Mesodermal cell (in vitro differentiated cells): ENCODE measurements around the gene AS3MT.
A peak's percentile ranks its signal among the peaks of the same experiment; 100 is the strongest.

Experiments used
- H3K27ac ChIP-seq: 2 replicates; pipeline ENCODE4 v1.7.0; 2013; ENCODE audit warnings: mild to moderate bottlenecking, low read depth, low read length, moderate library complexity; ENCODE audit not compliant: severe bottlenecking
- H3K36me3 ChIP-seq: 2 replicates; pipeline ENCODE4 v1.7.1; 2013; ENCODE audit warnings: mild to moderate bottlenecking, low read length, moderate library complexity; ENCODE audit not compliant: control insufficient read depth, insufficient read depth
- H3K4me1 ChIP-seq: one replicate; pipeline ENCODE4 v1.7.1; 2013; ENCODE audit warnings: mild to moderate bottlenecking, low read length; ENCODE audit not compliant: insufficient read depth, control insufficient read depth, poor library complexity, severe bottlenecking
- H3K4me3 ChIP-seq: 2 replicates; pipeline ENCODE4 v1.7.0; 2013; ENCODE audit warnings: low read length, control low read depth, mild to moderate bottlenecking; ENCODE audit not compliant: insufficient read depth, poor library complexity, severe bottlenecking; ENCODE audit errors: extremely low read depth
- H3K9me3 ChIP-seq: 2 replicates; pipeline ENCODE4 v1.7.1; 2013; ENCODE audit warnings: mild to moderate bottlenecking, low read length, moderate library complexity; ENCODE audit not compliant: control insufficient read depth
- WGBS, 2 experiments: methylation state at CpG; one replicate each; pipeline ENCODE4 v1.1.5; 2013; ENCODE audit warnings: missing lambda C conversion rate in 2 of 2; ENCODE audit not compliant: insufficient coverage in 2 of 2; 5-methylcytosine and 5-hydroxymethylcytosine counted together

The AS3MT gene

GRCh38 chr10:102856758-102857424, 12.4 kb upstream of the AS3MT start:
- no peak overlapping the region for H3K27ac ChIP-seq
- H3K4me1 ChIP-seq: peaks cover 2% of the 10 kb centered on the region
- WGBS, 2 experiments: 78% methylated on average over 1 of the region's 3 CpGs; no CpG with 5 or more reads in 1 of the 2 experiments

GRCh38 chr10:102859911-102860310, 9.4 kb upstream of the AS3MT start:
- Histone ChIP-seq H3K36me3 (peaks cover 7% of the 10 kb centered on the region), H3K4me3 (no peak overlapping the region), H3K4me1 (peaks cover 2% of the 10 kb centered on the region), H3K27ac (no peak overlapping the region), H3K9me3 (no peaks in the 10 kb centered on the region)
- WGBS, 2 experiments: 90 to 96% methylated on average over 2 of the region's 2 CpGs

More at GRCh38 chr10:102856758-102857424, 12.4 kb upstream of the AS3MT start:
- Histone ChIP-seq H3K36me3 (peaks cover 7% of the 10 kb centered on the region), H3K9me3 (no peaks in the 10 kb centered on the region), H3K4me3 (no peak overlapping the region)

- 100% methylated on average over 1 of the region's 2 CpGs; no CpG with 5 or more reads in 1 of the 2 experiments for WGBS, 2 experiments
These were observed 5.6 kb upstream of the AS3MT start for GRCh38 chr10:102863660-102864059.

GRCh38 chr10:102865620-102866019, 3.6 kb upstream of the AS3MT start:
- H3K27ac ChIP-seq: no peak overlapping the region
- no CpG with 5 or more reads among the region's 3 CpGs for WGBS, 2 experiments

More at GRCh38 chr10:102863660-102864059, 5.6 kb upstream of the AS3MT start:
- no peaks in the 10 kb centered on the region for H3K9me3 ChIP-seq
- no peak overlapping the region for H3K4me3 ChIP-seq
- peaks cover 7% of the 10 kb centered on the region for H3K36me3 ChIP-seq
- no peak overlapping the region for H3K27ac ChIP-seq
- no peaks in the 10 kb centered on the region for H3K4me1 ChIP-seq

GRCh38 chr10:102868911-102869257, 386 bp upstream of the AS3MT start:
- no peaks in the 10 kb centered on the region for H3K36me3 ChIP-seq
- peak overlapping the region; percentile 41 for H3K4me3 ChIP-seq
- H3K9me3 ChIP-seq: no peaks in the 10 kb centered on the region
- no peak overlapping the region for H3K27ac ChIP-seq
- 7% methylated on average over 2 to 3 of the region's 5 CpGs for WGBS, 2 experiments
- H3K4me1 ChIP-seq: peaks cover 7% of the 10 kb centered on the region

More at GRCh38 chr10:102865620-102866019, 3.6 kb upstream of the AS3MT start:
- peaks cover under 1% of the 10 kb centered on the region for H3K36me3 ChIP-seq
- H3K4me3 ChIP-seq: no peak overlapping the region
- H3K4me1 ChIP-seq: peaks cover 7% of the 10 kb centered on the region
- H3K9me3 ChIP-seq: no peaks in the 10 kb centered on the region

- H3K9me3 ChIP-seq: no peaks in the 10 kb centered on the region
- 92 to 94% methylated on average over 10 of the region's 10 CpGs for WGBS, 2 experiments
- peak overlapping the region; percentile 41 for H3K4me3 ChIP-seq
- H3K4me1 ChIP-seq: peaks cover 7% of the 10 kb centered on the region
- H3K36me3 ChIP-seq: no peaks in the 10 kb centered on the region
- H3K27ac ChIP-seq: no peak overlapping the region
These were observed 951 bp downstream of the AS3MT start for GRCh38 chr10:102870221-102870620.

GRCh38 chr10:102872163-102872562, 2.9 kb downstream of the AS3MT start:
- Histone ChIP-seq H3K4me1 (peaks cover 7% of the 10 kb centered on the region), H3K9me3 (no peaks in the 10 kb centered on the region), H3K27ac (no peak overlapping the region), H3K36me3 (no peaks in the 10 kb centered on the region), H3K4me3 (no peak overlapping the region)
- 89 to 95% methylated on average over 4 of the region's 4 CpGs for WGBS, 2 experiments

GRCh38 chr10:102876747-102877153, 7.5 kb downstream of the AS3MT start:
- Histone ChIP-seq H3K9me3 (no peaks in the 10 kb centered on the region), H3K36me3 (no peaks in the 10 kb centered on the region), H3K4me1 (no peaks in the 10 kb centered on the region), H3K27ac (no peak overlapping the region), H3K4me3 (no peak overlapping the region)
- 94 to 95% methylated on average over 2 of the region's 2 CpGs for WGBS, 2 experiments

GRCh38 chr10:102878629-102879028, 9.4 kb downstream of the AS3MT start:
- no peak overlapping the region for H3K27ac ChIP-seq
- H3K4me1 ChIP-seq: no peaks in the 10 kb centered on the region
- no peaks in the 10 kb centered on the region for H3K36me3 ChIP-seq
- no peaks in the 10 kb centered on the region for H3K9me3 ChIP-seq
- WGBS, 2 experiments: 75 to 100% methylated on average over 1 of the region's 4 CpGs
- H3K4me3 ChIP-seq: no peak overlapping the region

- no peak overlapping the region for H3K4me3 ChIP-seq
- no peaks in the 10 kb centered on the region for H3K4me1 ChIP-seq
- H3K27ac ChIP-seq: no peak overlapping the region
- no peaks in the 10 kb centered on the region for H3K36me3 ChIP-seq
- 100% methylated on average over 2 of the region's 2 CpGs; no CpG with 5 or more reads in 1 of the 2 experiments for WGBS, 2 experiments
- H3K9me3 ChIP-seq: no peaks in the 10 kb centered on the region
These were observed 11.0 kb downstream of the AS3MT start for GRCh38 chr10:102880256-102880655.

- H3K27ac ChIP-seq: no peak overlapping the region
- no peaks in the 10 kb centered on the region for H3K9me3 ChIP-seq
- H3K4me1 ChIP-seq: no peaks in the 10 kb centered on the region
- peaks cover 5% of the 10 kb centered on the region for H3K36me3 ChIP-seq
- no peak overlapping the region for H3K4me3 ChIP-seq
- no CpG with 5 or more reads among the region's 1 CpG for WGBS, 2 experiments
These were observed 18.8 kb downstream of the AS3MT start for GRCh38 chr10:102888048-102888447.
